ENCODE measurements around the gene MUC2.

The MUC2 gene

GRCh38 chr11:1052133-1053011 is 22.3 kb upstream of the MUC2 start:
- no peak for TF ChIP-seq ZNF274 (IDR thresholded peaks at IDR 0.05; ENCODE audit: low read depth, low read length)
- no peak overlapping the region for H3K4me3 ChIP-seq (ENCODE audit: low read length)

- no peak for TF ChIP-seq ZNF274 (IDR thresholded peaks at IDR 0.05; ENCODE audit: low read depth, low read length)
- no peak overlapping the region for H3K4me3 ChIP-seq (ENCODE audit: low read length)
Observed at GRCh38 chr11:1053121-1053901, 21.4 kb upstream of the MUC2 start.

GRCh38 chr11:1054143-1055108 is 20.2 kb upstream of the MUC2 start:
- TF ChIP-seq ZNF274 (IDR thresholded peaks at IDR 0.05; ENCODE audit: low read depth, low read length) = no peak
- H3K4me3 ChIP-seq (ENCODE audit: low read length) = no peak overlapping the region

- no peak overlapping the region for H3K4me3 ChIP-seq (ENCODE audit: low read length)
- no peak for TF ChIP-seq ZNF274 (IDR thresholded peaks at IDR 0.05; ENCODE audit: low read depth, low read length)
Observed at GRCh38 chr11:1055109-1055703, 19.5 kb upstream of the MUC2 start.

GRCh38 chr11:1055990-1056771 is 18.5 kb upstream of the MUC2 start:
- no peak overlapping the region for H3K4me3 ChIP-seq (ENCODE audit: low read length)
- TF ChIP-seq ZNF274 (IDR thresholded peaks at IDR 0.05; ENCODE audit: low read depth, low read length) = no peak

- no peak for TF ChIP-seq ZNF274 (IDR thresholded peaks at IDR 0.05; ENCODE audit: low read depth, low read length)
- H3K4me3 ChIP-seq (ENCODE audit: low read length) = no peak overlapping the region
Observed at GRCh38 chr11:1057806-1058205, 16.9 kb upstream of the MUC2 start.

- H3K4me3 ChIP-seq (ENCODE audit: low read length) = no peak overlapping the region
- TF ChIP-seq ZNF274 (IDR thresholded peaks at IDR 0.05; ENCODE audit: low read depth, low read length) = no peak
Observed at GRCh38 chr11:1059759-1060158, 14.9 kb upstream of the MUC2 start.

- no peak overlapping the region for H3K4me3 ChIP-seq (ENCODE audit: low read length)
- TF ChIP-seq ZNF274 (IDR thresholded peaks at IDR 0.05; ENCODE audit: low read depth, low read length) = no peak
Observed at GRCh38 chr11:1060410-1060809, 14.3 kb upstream of the MUC2 start.

GRCh38 chr11:1060852-1061616 is 13.6 kb upstream of the MUC2 start:
- no peak for TF ChIP-seq ZNF274 (IDR thresholded peaks at IDR 0.05; ENCODE audit: low read depth, low read length)
- H3K4me3 ChIP-seq (ENCODE audit: low read length) = no peak overlapping the region

- H3K4me3 ChIP-seq (ENCODE audit: low read length) = no peak overlapping the region
- no peak for TF ChIP-seq ZNF274 (IDR thresholded peaks at IDR 0.05; ENCODE audit: low read depth, low read length)
Observed at GRCh38 chr11:1062075-1062820, 12.4 kb upstream of the MUC2 start.

- TF ChIP-seq ZNF274 (IDR thresholded peaks at IDR 0.05; ENCODE audit: low read depth, low read length) = no peak
- no peak overlapping the region for H3K4me3 ChIP-seq (ENCODE audit: low read length)
Observed at GRCh38 chr11:1064167-1064566, 10.5 kb upstream of the MUC2 start.

Data from GM08714 (cell line).